Omental fat pad (tissue), 4 donors: ENCODE results near the gene SEC62. TPM values are rescaled to one million over a fixed set of nuclear protein-coding genes. Genes with fewer than 3 reads are reported as not detected.

ENCODE experiments used
- ATAC-seq: fragments of 150-250 bp; one replicate; pipeline ENCODE4 v1.9.1; 2016; ENCODE audit warnings: mild to moderate bottlenecking, moderate library complexity; ENCODE audit not compliant: low FRiP score
- DNase-seq: peaks from one replicate; pipeline ENCODE4 v3.0.0-alpha.2; 2019; ENCODE audit warnings: low spot score
- total RNA-seq, 4 donors: library from RNA; depleted of rRNA; stranded (reverse); fragments of >200 nt; gene quantifications; one replicate each; pipeline ENCODE4 v1.1.0, GENCODE V29; 2016
- TF ChIP-seq, protein P1 (sequence below), 3 donors: fragments of 450-650 bp; IDR thresholded peaks; one replicate each; pipeline ENCODE4 v1.5.1; 2016 to 2017; ENCODE audit warnings: antibody characterized with exemption in 3 of 3, mild to moderate bottlenecking in 3 of 3, moderate library complexity in 2 of 3

The SEC62 gene, protein sequence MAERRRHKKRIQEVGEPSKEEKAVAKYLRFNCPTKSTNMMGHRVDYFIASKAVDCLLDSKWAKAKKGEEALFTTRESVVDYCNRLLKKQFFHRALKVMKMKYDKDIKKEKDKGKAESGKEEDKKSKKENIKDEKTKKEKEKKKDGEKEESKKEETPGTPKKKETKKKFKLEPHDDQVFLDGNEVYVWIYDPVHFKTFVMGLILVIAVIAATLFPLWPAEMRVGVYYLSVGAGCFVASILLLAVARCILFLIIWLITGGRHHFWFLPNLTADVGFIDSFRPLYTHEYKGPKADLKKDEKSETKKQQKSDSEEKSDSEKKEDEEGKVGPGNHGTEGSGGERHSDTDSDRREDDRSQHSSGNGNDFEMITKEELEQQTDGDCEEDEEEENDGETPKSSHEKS
- 10 to 100 TPM; 56.0 to 71.5 (median 67.2) TPM for total RNA-seq

DNA sequence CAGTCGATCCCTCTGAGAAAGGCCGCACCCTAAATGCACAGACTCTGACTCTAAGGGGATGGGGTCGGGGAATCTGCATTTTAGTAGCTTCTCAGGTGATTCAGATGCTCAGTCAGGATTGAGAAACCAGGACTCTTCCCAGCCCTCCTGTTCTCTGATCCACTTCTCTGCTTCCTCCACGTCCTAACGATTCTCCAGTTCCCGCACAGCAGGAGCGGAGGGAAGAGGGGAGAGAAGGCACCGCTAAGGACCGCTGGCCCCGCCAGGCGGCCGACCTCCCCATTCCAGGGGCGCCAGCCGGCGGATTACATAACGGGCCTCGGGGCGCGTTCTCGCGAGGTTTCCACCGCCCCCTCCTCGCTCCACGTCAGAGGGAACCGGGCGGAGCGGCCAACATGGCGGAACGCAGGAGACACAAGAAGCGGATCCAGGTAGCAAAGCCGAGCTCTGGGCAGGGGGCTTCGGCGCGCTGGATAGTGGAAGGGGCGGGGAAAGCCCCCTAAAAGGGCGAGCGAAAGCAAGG is at the start of gene SEC62:
TSS of gene SEC62 (plus strand) at position 380 of the 523 bp plus-strand sequence. CDS start at position 396, 16 bp downstream.
- ATAC-seq (peak; percentile 92), DNase-seq (peak; percentile 81)
- TF ChIP-seq, protein P1, sequence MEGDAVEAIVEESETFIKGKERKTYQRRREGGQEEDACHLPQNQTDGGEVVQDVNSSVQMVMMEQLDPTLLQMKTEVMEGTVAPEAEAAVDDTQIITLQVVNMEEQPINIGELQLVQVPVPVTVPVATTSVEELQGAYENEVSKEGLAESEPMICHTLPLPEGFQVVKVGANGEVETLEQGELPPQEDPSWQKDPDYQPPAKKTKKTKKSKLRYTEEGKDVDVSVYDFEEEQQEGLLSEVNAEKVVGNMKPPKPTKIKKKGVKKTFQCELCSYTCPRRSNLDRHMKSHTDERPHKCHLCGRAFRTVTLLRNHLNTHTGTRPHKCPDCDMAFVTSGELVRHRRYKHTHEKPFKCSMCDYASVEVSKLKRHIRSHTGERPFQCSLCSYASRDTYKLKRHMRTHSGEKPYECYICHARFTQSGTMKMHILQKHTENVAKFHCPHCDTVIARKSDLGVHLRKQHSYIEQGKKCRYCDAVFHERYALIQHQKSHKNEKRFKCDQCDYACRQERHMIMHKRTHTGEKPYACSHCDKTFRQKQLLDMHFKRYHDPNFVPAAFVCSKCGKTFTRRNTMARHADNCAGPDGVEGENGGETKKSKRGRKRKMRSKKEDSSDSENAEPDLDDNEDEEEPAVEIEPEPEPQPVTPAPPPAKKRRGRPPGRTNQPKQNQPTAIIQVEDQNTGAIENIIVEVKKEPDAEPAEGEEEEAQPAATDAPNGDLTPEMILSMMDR (IDR thresholded peaks at IDR 0.05) = no peak

DNA sequence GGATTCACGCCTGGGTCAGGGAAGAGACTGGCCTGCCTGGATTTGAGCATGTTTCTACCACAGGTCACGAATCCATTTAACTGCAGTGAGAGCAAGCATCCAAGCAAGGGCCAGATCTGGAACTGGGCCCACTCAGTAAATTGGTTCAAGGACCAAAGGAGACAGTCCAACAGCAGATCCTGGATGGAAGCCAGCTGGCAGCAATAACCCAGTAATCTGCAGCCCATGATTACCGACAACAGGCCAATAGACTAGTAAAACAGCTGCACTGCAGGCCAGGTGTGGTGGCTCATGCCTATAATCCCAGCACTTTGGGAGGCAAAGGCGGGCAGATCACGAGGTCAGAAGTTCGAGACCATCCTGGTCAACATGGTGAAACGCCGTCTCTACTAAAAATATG is 43.4 kb upstream of the SEC62 start:
- TF ChIP-seq, protein P1 (IDR thresholded peaks at IDR 0.05) = no peak
- DNase-seq (no peak), ATAC-seq (no peak)

DNA sequence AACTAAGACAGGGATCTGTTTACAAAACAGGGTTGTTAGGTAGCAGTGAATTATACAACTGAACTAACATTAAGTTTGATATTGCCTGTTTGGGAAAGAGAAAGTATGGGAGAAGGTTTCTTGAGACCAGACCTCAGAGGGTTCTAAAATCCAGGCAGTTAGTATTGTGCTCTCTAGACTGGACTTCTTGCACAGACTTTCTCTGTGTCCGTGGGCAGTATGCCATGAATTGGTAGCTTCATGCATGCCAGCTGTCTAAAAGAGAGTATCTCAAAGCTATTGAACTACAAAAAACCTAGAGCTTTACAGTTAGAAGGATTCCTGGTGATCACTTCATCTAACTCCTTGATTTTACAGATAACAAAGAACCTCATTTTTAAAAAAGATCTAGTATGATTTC is 42.8 kb upstream of the SEC62 start:
- no peak for ATAC-seq

DNA sequence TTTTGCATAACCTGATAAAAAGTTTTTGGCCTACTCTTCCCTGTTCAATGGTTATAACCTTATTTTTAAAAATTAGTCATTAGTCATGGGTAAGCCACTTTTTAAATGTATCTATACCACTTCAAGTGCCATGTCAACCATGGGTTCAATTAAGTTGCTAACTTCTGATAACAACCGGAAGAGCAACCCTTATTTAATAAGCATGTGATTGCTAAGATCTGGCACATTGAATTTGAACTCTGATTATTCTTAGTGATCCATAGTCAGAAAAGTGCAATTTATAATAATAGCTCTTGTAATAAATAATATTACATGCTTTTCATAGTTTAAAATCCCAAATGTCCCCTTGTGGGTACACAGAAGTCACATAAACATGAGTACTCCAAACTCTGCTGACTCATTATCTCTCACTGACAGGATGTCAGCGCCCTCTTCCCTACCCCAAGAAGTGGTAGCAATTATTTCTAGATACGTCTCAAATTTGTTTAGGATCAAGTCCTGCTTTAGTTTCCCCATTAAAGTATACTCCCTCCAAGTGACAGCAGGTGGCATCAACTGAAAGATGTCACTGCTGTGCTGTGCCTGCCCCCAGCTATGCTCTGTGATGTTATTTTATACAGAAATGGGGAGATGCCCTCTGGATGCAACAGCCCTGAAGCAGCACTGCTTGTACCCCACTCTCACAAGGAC is 36.6 kb upstream of the SEC62 start:
- DNase-seq (no peak), ATAC-seq (no peak)
- TF ChIP-seq, protein P1 (IDR thresholded peaks at IDR 0.05) = no peak

More for the DNA sequence above, 42.8 kb upstream of the SEC62 start:
- TF ChIP-seq, protein P1 (IDR thresholded peaks at IDR 0.05) = no peak
- DNase-seq = no peak

DNA sequence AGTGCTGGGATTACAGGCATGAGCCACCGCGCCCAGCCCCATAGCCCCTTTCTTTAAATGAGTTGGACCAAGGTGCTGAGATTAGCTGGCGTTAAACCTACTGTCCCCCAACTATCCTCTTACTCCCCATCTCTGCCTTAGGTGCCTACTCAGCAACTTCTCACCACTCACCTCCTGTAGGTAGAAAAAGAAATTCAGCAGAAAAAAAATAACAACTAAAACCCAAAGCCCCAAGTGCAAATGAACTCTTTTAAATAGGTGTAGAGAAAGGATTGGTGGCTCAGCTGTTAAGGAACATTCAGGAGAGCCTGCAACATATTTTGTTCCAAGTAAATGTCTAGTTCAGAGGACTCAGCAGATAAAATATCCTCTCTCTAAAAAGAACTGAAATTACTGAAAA is 35.8 kb upstream of the SEC62 start:
- no peak for ATAC-seq
- no peak for DNase-seq
- TF ChIP-seq, protein P1 (IDR thresholded peaks at IDR 0.05) = no peak

DNA sequence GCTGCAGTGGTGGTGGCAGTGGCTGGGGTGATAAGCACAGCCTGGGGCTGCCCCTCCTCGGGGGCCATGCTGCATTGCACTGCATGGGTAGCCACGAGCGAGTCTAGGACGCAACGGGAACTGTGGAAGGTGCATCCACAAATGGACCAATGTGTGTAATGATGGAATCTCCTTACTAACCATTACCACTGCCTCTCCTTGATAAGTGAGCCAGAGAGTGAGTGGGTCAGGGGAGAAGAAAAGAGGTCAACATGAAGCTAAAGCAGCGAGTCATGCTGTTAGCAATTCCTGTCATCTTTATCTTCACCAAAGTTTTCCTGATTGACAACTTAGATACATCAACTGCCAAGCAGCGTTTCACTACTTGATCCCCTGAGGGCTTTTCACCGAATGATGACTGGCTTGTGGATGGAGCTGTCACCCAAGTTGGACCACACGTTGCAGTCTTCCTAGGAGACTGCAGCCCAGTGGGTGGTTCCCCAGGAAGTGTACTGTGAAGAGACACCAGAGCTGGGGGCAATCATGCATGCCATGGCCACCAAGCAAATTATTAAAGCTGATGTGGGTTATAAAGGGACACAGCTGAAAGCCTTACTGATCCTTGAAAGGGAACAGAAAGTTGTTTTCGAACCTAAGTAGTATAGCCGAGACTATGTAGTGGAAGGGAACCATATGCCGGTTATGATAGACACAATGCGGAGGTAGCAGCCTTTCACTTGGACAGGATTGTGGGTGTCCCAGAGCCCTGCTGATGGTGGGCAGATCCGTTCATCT is 34.7 kb upstream of the SEC62 start:
- TF ChIP-seq, protein P1 (IDR thresholded peaks at IDR 0.05) = no peak
- ATAC-seq (no peak), DNase-seq (no peak)
